NCI-H460 (cell line): Measurements from ENCODE around the gene C5orf63. TPM values are rescaled to one million over a fixed set of nuclear protein-coding genes. Genes with fewer than 3 reads are reported as not detected.
"Not testable (repeated sequence)": the region's sequence is repeated elsewhere in the genome, so short reads cannot be mapped to it uniquely, and the experiment has no call there.

Source experiments
- DNase-seq: peaks from one replicate; pipeline ENCODE4 v3.0.0-alpha.2; 2016; ENCODE audit warnings: low read depth; ENCODE audit errors: extremely low read depth
- total RNA-seq: library from RNA; depleted of rRNA; stranded (reverse); fragments of >200 nt; shearing (Covaris generic); gene quantifications from 2 replicates; pipeline ENCODE4 v1.2.3, GENCODE V29; 2014

The C5orf63 gene
- total RNA-seq, 1 experiment from 2014 or later = 12.2 TPM

- DNase-seq = no peak
Measured at GRCh38 chr5:127038550-127038949, 34.8 kb downstream of the C5orf63 start.

GRCh38 chr5:127031863-127032232, 41.5 kb downstream of the C5orf63 start:
- DNase-seq = no peak

GRCh38 chr5:127031147-127031862, 42.0 kb downstream of the C5orf63 start:
- DNase-seq = no peak

GRCh38 chr5:127030259-127031146, 42.8 kb downstream of the C5orf63 start, which contains the start of gene MARCHF3:
Gene MARCHF3, minus strand, starts transcription at chr5:127030558. Its CDS starts 112,387 bp downstream, at chr5:126918171.
- peak; percentile 93 for DNase-seq

GRCh38 chr5:127029581-127030258, 43.6 kb downstream of the C5orf63 start:
- peak; percentile 56 for DNase-seq

- no peak for DNase-seq
Measured at GRCh38 chr5:127028822-127029457, 44.4 kb downstream of the C5orf63 start.

- DNase-seq = no peak
Measured at GRCh38 chr5:127027539-127027938, 45.8 kb downstream of the C5orf63 start.

GRCh38 chr5:127026166-127026565, 47.1 kb downstream of the C5orf63 start:
- no peak for DNase-seq

GRCh38 chr5:127025467-127025866, 47.8 kb downstream of the C5orf63 start:
- DNase-seq = no peak

- DNase-seq = no peak
Measured at GRCh38 chr5:127024821-127025220, 48.5 kb downstream of the C5orf63 start.

GRCh38 chr5:127023552-127024191, 49.6 kb downstream of the C5orf63 start:
- not testable (repeated sequence) for DNase-seq

- DNase-seq = no peak
Measured at GRCh38 chr5:127022846-127023245, 50.5 kb downstream of the C5orf63 start.

- no peak for DNase-seq
Measured at GRCh38 chr5:127019928-127020327, 53.4 kb downstream of the C5orf63 start.

- DNase-seq = not testable (repeated sequence)
Measured at GRCh38 chr5:127016722-127017121, 56.6 kb downstream of the C5orf63 start.

GRCh38 chr5:127015716-127016115, 57.6 kb downstream of the C5orf63 start:
- no peak for DNase-seq

- DNase-seq = no peak
Measured at GRCh38 chr5:127014573-127014972, 58.7 kb downstream of the C5orf63 start.

GRCh38 chr5:127013407-127013806, 59.9 kb downstream of the C5orf63 start:
- DNase-seq = no peak

GRCh38 chr5:127012916-127013315, 60.4 kb downstream of the C5orf63 start:
- no peak for DNase-seq

- no peak for DNase-seq
Measured at GRCh38 chr5:127011961-127012644, 61.2 kb downstream of the C5orf63 start.

GRCh38 chr5:127011153-127011552, 62.1 kb downstream of the C5orf63 start:
- DNase-seq = no peak
